ENCODE data around the gene EXOC3L1. TPM values are rescaled to one million over a fixed set of nuclear protein-coding genes. Genes with fewer than 3 reads are reported as not detected.

The EXOC3L1 gene
- total and polyA plus RNA-seq, 2 of the 13 experiments (the other 11 are each of a cell fraction or from before 2014, with no cell fraction given), result 0.12 TPM; not detected in 1

DNA sequence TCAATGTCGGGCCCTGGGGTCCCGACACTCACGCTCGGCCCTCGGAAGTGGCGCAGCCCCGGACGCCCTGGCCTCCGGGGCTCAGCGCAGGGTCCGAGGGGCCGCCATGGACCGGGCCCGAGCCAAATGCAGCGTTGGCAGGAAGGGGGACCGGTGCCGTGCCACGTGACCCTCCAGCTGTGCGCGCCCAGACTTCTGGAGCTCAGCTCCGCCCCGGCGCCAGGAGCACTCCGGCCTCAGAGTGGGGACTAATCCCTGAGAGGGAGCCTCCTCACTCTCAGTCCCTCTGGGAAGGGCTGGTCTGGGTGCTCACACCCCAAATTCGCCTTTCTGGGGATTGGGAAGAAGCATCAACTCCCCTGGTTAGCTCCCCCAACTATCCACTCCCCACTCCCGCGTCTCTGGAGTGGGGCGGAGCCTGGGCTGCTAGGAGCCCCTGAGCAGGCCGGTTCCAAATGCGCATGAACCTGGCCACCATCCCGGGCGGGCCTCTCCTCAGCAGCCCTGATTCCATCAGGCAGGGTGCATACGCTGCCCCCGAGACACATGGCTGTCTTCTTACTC is 39.0 kb downstream of the EXOC3L1 start, which contains the start of gene B3GNT9 (continued):
- 0 out of 2 replicates have a peak, but pooled peaks have one; percentile 7 for TF ChIP-seq SKIL (CRISPR knock-in tag; IDR thresholded peaks at IDR 0.05; ENCODE audit: borderline replicate concordance)
- peak; percentile 71; the same call in 1 of the 2 replicates for TF ChIP-seq THAP9 (CRISPR knock-in tag; IDR thresholded peaks at IDR 0.05; ENCODE audit: borderline replicate concordance)
- TF ChIP-seq SAFB2 (CRISPR knock-in tag; IDR thresholded peaks at IDR 0.05; ENCODE audit: borderline replicate concordance, low read depth), result no peak
- peak; percentile 86 for TF ChIP-seq PHF8 (CRISPR knock-in tag; IDR thresholded peaks at IDR 0.05)
- peak; percentile 82; the same call in 1 of the 2 replicates for TF ChIP-seq ZNF232 (CRISPR knock-in tag; IDR thresholded peaks at IDR 0.05; ENCODE audit: borderline replicate concordance)
- TF ChIP-seq HNRNPK (IDR thresholded peaks at IDR 0.05; ENCODE audit: low read depth, low read length, poor library complexity, severe bottlenecking), result peak; percentile 68
- TF ChIP-seq, protein P1, sequence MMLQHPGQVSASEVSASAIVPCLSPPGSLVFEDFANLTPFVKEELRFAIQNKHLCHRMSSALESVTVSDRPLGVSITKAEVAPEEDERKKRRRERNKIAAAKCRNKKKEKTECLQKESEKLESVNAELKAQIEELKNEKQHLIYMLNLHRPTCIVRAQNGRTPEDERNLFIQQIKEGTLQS (CRISPR knock-in tag; IDR thresholded peaks at IDR 0.05), result 0 out of 2 replicates have a peak, but pooled peaks have one; percentile 2
- TF ChIP-seq NR2C2 (CRISPR knock-in tag; IDR thresholded peaks at IDR 0.05; ENCODE audit: borderline replicate concordance), result no peak; the same call in 1 of the 2 replicates
- peak; percentile 47 for TF ChIP-seq YY1 (IDR thresholded peaks at IDR 0.05; ENCODE audit: insufficient read depth, insufficient replicate concordance, low read depth, low read length)
- TF ChIP-seq ZNF160 (CRISPR knock-in tag; IDR thresholded peaks at IDR 0.05), result no peak
- TF ChIP-seq TBX2 (CRISPR knock-in tag; IDR thresholded peaks at IDR 0.05; ENCODE audit: borderline replicate concordance), result peak; percentile 68
- peak; percentile 56; the same call in 1 of the 2 replicates for TF ChIP-seq CAMTA2 (CRISPR knock-in tag; IDR thresholded peaks at IDR 0.05; ENCODE audit: borderline replicate concordance)
- 0 out of 2 replicates have a peak, but pooled peaks have one; percentile 55 for TF ChIP-seq ISL2 (CRISPR knock-in tag; IDR thresholded peaks at IDR 0.05)
- TF ChIP-seq CHD4 (IDR thresholded peaks at IDR 0.05; ENCODE audit: borderline replicate concordance, low read length), result no peak
- TF ChIP-seq ATF5 (CRISPR knock-in tag; IDR thresholded peaks at IDR 0.05; ENCODE audit: low read depth), result 0 out of 2 replicates have a peak, but pooled peaks have one; percentile 30
- 0 out of 2 replicates have a peak, but pooled peaks have one; percentile 17 for TF ChIP-seq ZBTB43 (CRISPR knock-in tag; conservative IDR thresholded peaks at IDR 0.05)
- peak; percentile 75; the same call in 1 of the 2 replicates for TF ChIP-seq TARDBP (CRISPR knock-in tag; IDR thresholded peaks at IDR 0.05)
- TF ChIP-seq ZNF207 (IDR thresholded peaks at IDR 0.05; ENCODE audit: borderline replicate concordance), result no peak
- TF ChIP-seq RBAK (CRISPR knock-in tag; IDR thresholded peaks at IDR 0.05), result no peak
- TF ChIP-seq PCBP2 (optimal IDR thresholded peaks at IDR 0.05; ENCODE audit: low read depth, low read length, poor library complexity, severe bottlenecking), result no peak
- TF ChIP-seq ZNF747 (CRISPR knock-in tag; IDR thresholded peaks at IDR 0.05; ENCODE audit: borderline replicate concordance), result 0 out of 2 replicates have a peak, but pooled peaks have one; percentile 10

Measured in HepG2 (cell line).